Cerebellar nuclear complex (tissue), 1 donor: ENCODE data around the gene CABP1.
A peak's percentile ranks its signal among the peaks of the same experiment; 100 is the strongest.
"Not testable (repeated sequence)": the region's sequence is repeated elsewhere in the genome, so short reads cannot be mapped to it uniquely, and the experiment has no call there.

ENCODE experiments used
- DNase-seq, 2 experiments: peaks; one replicate each; lab custom pipeline; 2025; lab: John Stamatoyannopoulos, UW

Gene CABP1

DNA sequence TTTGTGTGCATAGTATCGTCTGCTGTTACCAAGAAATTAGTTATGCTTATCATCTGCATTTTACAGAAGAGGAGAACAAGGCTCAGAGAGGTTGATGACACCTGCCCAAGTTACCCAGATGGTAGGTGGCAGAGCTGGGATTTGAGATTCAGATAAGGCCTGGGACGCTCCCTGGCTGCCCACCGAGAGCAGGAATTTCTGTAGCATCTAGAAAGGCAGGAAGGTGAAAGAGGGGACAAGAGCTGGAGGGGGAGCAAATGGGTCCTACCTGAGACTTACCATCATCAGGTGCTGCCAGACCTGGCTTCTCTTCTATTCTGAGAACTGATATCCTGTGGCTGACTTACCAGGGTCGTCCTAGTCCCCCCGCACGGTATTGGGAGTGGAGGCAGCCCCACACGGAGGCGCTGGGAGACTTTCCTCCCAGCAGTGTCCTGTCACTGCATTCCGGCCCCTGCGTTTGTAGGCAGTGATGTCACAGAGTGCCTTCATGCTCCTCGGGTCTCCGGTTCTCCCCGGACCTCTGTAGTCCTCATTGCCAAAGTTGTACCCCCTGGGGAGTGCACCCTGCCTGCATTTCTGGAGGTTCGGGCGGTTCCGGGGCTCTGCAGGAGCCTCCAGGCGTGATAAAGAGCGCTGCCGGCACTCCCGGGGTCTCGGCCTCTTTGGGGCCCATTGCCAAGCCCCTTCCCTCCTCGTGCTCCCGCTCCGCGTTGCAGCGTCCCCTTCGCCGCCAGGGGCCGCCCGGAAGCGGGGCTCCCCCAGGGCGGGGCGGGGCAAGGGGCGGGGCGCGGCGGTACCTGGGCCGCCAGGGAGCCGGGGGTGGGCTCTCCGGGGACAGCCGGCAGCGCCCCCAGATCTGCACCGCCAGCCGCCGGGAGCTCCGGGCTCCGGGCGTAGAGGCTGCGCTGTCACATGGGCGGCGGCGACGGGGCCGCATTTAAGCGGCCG is at the start of gene CABP1:
Gene CABP1 (plus strand): TSS at position 856 of the 951 bp plus-strand sequence. CDS start 60 bp downstream, at position 916.
- no peak for DNase-seq

DNA sequence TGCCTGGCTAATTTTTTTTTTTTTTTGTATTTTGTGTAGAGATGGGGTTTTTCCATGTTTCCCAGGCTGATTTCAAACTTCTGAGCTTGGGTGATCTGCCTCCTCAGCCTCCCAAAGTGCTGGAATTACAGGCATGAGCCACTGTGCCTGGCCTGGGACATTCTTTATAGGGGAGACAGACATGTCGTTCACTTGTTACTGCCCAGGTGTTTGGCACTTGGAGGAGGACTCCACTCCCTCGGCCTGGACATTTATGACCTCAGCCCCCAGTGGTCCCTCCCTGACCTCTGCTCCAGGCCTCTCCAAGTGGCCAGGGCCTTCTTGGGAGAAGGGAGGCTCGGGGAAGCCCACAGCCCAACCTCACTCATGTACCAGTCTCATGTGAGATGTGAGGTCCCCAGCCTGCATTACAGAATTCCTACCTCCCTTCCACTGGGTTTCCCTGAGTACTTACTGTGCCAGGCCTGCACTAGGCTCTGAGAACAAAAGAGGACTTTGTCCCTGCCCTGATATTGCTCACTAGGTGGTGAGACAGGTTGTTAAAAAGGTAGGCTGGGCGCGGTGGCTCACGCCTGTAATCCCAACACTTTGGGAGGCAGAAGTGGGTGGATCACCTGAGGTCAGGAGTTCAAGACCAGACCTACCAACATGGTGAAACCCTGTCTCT is 49.6 kb upstream of the CABP1 start:
- no peak for DNase-seq

DNA sequence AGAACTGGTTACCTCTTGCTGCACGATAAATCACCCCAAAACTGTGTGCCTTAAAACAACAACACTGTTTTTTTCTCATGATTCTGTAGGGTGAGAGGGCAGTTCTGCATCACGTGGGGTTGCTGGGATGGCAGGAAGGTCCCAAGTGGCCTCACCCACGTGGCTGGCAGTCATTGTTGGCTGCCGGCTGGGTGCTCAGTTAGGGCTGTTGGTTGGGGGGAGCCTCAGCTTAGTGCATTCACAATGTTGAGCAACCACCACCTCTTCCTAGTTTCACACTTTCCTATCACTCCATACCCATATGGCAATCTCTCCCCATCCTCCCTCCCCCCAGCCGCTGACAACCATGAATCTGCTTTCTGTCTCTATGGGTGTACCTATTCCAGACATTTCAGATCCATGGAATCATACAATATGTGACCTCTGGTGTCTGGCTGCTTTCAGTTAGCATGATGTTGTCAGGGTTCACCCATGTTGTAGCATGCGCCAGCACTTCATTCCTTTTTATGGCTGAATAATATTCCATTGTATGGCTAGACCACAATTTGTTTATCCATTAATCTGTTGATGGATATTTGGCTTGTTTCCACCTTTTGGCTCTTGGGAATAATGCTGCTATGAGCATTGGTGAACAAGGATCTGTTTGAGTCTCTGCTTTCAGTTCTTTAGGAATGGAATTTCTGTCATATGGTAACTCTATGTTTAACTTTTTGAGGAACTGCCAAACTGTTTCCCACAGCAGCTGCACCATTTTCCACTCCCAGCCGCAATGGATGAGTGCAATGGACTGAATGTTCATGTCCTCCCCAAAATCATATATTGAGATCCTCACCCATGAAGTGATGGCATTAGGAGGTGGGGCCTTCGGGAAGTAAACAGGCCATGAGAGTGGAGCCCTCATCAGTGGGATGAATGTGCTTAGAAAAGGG is 48.0 kb upstream of the CABP1 start:
- no peak for DNase-seq

DNA sequence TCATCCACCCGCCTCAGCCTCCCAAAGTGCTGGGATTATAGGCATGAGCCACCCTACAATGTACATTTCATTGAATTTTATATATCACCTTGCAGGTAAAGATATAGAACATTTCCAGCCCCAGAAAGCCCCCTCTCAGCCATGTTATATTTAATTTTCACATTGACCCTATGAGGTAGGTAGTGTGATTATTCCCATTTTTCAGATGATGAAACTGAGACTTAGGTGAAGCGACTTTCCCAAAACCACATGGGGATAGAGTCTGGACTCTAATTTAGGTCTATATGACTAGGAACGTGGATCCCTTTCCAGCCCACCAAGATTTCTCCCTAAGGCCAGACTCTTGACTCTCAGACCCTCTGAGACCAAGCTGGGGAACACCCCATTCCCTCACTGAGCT is 43.5 kb upstream of the CABP1 start:
- DNase-seq: no peak

DNA sequence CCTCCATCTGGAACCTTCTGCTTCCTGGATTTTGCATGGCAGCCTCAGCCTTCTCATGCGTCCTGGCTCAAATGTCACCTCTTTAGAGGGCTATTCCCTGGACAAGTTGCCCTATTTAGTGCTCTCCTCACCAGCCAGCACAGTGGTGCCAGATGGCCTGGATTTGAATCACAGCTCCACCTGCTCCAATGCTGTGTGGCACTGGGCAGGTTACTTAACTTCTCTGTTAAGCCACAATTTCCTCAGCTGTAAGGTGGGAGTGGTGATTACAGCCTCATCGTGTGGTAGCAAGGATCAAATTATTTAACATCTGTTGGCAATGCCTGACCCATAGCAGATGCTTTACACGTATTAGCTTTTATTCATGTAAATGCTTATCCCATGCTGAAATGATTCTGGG is 42.6 kb upstream of the CABP1 start:
- no peak for DNase-seq

DNA sequence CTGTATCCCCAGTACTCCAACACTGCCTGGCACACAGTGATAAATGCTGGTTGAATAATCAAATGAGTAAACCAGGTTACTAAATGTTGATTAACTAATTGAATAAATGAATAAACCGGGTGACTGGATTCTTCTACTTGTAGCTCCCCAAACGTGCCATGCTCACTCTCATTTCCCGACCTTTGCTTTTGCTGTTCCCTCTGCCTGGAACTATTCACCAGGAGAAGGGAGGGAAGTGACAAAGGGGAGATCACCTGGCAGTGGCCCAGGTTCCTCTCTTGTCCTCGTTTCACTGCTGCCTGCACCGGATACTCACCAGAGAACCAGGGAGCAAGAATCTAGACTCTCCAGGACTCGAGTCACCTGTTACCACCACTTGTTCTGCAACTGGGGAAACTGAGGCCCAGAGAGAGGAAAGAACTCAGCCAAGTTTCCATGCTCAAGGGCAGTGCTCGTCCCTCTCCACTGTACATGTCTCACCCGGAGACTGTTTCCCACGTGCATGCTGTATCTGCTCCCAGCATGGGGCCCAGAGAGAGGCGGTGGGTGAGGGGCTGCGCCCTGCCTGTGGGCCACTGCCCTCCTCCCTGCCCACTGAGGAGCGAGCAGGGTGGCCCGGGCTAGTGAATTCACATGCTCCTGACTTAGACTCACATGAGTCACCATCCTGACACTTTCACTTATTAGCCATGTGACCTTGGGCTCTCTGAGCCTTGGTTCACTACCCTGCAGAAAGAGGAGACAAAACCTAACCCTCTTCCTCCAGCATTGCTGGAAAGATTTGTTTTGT is 41.6 kb upstream of the CABP1 start:
- DNase-seq: no peak

DNA sequence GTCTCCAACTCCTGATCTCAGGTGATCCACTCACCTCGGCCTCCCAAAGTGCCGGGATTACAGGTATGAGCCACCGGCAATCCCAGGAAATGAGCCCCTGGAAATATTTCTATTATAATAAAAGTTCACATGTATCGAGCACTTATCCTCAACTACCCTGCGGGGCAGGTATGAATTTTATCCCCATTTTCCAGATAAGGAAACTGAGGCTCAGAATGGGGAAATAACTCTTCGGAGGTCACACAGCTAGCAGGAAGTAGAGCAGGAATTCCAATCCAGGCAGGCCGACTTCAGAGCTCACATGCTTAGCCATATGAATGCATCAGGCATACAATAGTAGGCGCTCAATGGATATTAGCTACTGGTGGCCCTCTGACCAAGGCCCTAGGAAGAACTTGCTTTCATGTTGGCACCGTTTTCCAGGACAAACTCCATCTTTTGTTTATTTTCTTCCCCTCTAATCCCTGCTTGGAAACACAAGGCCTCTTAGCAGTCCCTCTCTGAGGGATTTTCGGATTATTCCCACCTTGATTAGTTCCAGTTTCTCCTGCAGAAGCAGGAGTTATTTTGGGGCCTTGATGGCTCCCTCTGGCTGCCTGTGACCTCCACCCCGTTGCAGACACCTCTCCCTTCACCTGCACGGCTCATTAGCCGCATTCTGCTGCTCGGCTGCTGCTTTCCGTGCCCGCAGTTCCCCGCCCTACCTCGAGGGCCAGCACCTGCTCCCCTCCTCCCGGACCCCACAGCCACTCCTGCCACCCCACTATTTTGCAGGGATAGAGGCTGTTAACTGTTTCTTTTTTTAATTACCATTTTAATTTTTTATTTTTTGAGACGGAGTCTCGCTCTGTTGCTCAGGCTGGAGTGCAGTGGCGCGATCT is 40.5 kb upstream of the CABP1 start:
- DNase-seq: no peak

DNA sequence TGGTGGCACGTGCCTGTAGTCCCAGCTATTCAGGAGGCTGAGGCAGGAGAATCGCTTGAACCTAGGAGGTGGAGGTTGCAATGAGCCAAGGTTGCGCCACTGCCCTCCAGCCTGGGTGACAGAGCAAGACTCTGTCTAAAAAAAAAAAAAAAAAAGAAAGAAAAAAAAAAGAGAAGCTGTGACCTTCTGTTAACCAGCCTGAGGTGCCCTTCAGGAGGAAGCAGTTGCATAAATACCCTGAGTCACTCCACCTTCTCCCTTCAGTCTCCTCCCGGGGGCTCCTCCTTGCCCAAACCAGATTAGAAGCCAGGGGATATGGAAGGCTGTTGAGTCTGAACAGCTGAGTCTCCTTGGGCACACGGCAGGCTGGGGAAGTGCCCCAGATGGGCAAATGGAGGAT is 38.0 kb upstream of the CABP1 start:
- DNase-seq: not testable (repeated sequence)

DNA sequence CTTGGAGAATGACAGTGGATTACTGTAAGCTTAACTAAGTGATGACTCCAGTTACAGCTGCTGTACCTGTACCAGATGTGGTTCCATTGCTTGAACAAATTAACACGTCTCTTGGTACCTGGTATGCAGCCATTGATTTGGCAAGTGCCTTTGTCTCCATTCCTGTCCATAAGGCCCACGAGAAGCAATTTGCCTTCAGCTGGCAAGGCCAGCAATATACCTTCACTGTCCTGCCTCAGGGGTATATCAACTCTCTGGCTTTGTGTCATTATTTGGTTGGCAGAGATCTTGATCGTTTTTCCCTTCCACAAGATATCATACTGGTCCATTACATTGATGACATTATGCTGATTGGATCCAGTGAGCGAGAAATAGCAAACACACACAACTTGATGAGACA is 29.9 kb upstream of the CABP1 start:
- no peak for DNase-seq

DNA sequence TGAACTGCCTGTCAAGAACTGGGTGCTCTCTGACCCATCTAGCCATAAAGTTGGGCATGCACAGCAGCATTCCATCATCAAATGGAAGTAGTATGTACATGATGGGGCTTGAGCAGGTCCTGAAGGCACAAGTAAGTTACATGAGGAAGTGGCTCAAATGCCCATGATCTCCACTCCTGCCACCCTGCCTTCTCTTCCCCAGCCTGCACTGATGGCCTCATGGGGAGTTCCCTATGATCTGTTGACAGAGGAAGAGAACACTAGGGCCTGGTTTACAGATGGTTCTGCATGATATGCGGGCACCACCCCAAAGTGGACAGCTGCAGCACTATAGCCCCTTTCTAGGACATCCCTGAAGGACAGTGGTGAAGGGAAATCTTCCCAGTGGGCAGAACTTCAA is 28.9 kb upstream of the CABP1 start:
- DNase-seq: not testable (repeated sequence)

DNA sequence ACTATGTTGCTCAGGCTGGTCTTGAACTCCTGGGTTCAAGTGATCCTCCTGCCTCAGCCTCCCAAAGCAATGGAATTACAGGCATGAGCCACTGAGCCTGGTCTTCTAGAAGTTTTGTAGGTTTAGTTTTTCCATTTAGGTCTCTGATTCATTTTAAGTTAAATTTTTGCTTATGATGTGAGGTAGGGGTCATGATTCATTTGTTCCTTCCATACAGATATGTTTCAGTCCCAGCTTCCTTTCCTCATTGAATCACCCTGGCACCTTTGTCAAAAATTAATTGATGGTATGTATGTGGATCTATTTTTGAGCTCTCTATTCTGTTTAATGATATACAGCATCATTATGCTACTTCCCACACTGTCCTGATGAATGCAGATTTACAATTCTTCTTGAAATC is 25.6 kb upstream of the CABP1 start:
- DNase-seq: no peak

DNA sequence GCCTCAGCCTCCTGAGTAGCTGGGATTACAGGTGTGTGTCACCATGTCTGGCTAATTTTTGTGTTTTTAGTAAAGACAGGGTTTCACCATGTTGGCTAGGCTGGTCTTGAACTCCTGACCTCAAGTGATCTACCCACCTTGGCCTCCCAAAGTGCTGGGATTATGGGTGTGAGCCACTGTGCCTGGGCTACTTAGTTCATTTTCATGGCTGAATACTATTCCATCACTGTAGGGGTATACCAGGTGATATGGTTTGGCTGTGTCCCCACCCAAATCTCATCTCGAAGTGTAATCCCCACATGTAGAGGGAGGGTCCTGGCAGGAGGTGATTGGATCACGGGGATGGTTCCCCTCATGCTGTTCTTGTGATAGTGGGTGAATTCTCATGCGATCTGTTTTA is 23.2 kb upstream of the CABP1 start:
- not testable (repeated sequence) for DNase-seq

DNA sequence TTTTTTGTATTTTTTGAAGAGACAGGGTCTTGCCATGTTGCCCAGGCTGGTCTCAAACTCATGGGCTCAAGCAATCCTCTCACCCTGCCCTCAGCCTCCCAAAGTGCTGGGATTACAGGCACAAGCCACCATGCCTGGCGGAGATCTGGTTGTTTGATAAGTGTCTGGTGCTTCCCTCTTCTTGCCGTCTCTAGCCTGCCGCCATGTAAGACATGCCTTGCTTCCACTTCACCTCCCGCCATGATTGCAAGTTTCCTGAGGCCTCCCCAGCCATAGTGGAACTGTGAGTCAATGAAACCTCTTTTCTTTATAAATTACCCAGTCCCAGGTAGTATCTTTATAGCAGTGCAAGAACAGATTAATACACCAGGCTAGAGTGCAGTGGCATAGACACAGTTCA is 22.7 kb upstream of the CABP1 start:
- DNase-seq: not testable (repeated sequence)

DNA sequence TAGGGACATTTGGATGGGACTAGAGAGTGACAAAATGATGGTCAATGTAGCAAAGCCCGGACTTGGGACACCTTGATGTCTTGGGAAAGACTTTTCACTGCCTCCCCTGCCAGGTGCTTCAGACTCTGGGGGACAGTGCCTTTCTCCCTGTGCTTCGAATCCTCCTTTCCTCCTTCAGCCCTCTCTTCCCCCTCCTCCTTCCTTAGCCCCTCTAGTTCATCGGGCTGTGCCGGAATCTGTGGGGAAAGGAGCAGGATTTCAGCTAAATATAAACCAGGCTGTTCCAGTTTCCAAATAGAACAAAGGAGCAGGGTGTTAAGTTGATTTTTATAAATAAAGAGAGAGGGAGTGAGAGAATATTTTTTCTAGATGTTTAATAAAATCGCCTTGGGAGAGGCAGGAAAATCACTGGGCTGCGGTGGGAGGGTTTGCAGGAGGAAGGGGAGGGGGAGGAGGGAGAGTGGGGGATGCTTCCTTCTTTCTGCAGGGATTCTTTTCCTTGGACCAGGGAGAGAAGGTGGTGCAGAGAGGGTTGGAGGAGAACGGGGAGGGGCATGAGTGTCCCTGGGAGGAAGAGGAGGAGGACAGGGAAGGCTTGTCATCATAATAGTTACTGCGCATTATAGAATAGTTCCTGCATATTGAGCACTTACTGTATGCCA is 21.3 kb upstream of the CABP1 start:
- DNase-seq: no peak

DNA sequence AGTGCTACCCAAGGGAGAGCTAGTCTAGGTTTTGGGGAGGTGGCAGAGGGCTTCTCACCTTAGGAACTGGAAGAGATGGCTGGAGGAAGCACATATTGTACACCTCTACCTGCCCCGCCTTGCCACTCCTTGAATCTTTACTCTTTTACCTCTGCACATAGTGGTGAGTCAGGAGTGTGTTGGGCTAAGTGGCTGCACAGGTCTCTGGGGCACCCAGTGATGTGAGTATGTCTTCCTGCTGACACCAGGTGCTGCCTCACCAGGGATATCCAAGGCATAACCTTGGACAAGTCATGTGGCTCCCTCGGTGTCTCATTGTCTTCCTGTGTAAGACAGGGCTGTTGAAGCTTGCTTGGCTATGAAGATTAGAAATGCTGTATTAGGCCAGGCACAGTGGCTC is 19.8 kb upstream of the CABP1 start:
- DNase-seq: no peak

DNA sequence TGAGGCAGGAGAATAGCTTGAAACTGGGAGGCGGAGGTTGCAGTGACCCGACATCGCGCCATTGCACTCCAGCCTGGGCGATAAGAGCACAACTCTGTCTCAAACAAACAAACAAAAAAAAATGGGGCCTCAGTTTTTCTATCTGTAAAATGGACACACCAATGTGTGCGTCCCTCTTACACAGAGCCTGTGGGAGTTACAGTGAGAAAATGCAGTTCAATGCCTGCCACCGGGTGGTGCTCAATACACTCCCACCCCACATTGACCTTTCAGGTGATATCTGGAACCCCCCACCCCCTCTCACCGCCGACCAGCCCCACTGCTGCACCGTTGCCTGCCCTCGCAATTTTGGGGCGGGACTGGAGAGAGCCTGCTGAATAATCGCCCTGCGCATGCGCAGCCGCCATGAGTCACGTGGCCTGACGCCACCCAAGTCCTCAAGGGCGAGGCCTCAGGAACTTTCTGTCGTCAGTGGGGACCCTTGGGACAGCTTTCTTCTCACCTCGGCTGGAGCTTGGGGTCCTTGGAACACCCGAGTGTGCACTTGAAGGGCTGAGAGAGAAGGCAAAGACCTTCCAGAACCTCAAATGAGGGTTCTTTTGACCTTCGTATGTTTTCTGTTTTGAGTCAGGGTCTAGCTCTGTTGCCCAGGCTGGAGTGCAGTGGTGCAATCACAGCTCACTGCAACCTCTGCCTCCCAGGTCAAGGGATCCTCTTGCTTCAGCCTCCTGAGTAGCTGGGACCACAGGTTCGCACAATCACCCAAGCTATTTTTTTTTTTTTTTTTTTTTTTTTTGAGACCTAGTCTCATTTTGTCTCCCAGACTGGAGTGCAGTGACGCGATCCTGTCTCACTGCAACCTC is 14.6 kb upstream of the CABP1 start:
- DNase-seq: no peak

DNA sequence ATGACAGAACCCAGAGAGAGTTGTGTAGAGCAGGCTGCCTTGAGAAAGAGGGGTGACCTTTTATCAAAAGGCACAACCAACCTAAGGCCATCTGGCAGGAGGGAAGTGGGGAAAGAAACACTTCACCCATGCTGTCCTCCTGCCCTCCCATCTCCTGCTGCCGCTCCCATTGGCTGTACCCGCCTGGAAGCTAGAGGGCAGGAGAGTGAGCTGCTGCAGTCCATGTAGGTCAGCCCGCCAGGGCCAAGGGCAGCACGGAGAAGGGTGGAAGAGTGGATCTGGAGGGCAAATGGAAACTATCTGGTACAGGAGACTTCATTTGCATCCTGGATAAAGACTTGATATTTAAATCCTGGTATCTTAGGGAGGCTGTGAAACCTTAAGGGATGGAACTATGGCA is 11.5 kb upstream of the CABP1 start:
- no peak for DNase-seq

DNA sequence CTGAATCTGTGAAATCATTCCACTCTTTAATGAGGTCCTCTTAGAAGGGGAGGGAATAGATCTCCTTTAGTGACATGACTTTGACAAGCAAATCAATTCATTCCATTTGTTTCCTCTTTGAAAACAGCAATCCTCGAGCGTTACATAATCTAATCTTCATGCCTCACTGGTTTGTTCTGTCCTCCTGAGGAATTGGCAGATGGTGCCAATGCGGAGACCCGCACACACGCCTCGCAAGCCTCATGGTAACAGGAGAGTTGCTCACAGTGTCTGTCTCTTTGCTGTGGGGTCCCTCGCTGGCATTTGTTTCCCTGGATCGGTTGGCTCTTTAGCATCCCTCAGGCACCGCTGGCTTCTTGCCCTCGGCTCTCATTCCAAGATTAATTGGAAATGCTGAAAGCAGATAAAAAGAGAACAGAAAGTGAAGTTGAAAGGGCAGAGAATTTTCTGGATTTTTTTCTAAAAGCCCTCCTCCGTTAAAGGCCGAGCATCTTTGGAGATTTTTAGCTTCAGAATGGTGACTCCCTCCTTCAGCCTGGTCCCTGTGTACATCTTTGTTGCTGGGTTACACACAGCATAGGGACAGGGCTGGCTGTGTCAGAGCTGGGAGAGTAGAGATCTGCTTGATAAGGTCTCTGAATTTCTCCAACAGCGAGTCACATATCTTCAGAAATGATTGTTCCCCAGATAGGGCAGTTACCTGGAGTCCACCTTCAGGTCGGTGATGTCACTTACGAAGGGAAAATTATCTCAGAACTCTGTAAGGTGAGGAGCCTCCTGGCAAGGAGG is 10.1 kb upstream of the CABP1 start:
- peak; percentile 60 to 76 for DNase-seq
